ENCODE data around the gene MYL9.
"Not testable (repeated sequence)": the region's sequence is repeated elsewhere in the genome, so short reads cannot be mapped to it uniquely, and the experiment has no call there.

The MYL9 gene

DNA sequence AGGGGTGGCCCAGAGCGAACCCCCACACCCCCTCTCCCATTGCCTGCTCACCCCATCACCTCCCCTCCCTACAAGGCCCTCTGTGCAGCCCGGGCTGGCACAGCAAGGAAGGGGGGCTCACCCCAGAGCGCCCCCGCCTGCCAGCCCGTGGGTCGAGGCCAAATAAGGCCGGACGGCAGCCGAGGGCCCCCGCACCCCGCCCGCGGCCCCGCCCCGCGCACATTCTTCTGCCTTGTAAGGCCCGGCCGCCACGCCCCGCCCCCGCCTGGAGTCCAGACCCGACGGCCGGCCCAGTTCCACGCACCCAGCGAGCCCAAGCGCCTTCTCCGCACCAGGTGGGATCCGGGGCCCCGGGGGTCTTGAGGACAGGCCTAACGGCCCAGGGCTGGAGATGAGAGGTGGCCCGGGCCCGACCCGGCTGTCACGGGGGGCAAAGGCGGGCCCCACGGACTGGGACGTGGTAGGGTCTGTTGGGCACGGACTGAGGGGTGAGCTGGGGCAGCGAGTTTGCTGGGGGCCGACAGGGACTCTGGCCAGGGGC is at the start of gene MYL9:
Gene MYL9, plus strand, starts transcription at position 293 of the 541 bp plus-strand sequence. CDS start 3,366 bp downstream, outside the sequence.
- DNase-seq (ENCODE audit: low read depth): no peak

DNA sequence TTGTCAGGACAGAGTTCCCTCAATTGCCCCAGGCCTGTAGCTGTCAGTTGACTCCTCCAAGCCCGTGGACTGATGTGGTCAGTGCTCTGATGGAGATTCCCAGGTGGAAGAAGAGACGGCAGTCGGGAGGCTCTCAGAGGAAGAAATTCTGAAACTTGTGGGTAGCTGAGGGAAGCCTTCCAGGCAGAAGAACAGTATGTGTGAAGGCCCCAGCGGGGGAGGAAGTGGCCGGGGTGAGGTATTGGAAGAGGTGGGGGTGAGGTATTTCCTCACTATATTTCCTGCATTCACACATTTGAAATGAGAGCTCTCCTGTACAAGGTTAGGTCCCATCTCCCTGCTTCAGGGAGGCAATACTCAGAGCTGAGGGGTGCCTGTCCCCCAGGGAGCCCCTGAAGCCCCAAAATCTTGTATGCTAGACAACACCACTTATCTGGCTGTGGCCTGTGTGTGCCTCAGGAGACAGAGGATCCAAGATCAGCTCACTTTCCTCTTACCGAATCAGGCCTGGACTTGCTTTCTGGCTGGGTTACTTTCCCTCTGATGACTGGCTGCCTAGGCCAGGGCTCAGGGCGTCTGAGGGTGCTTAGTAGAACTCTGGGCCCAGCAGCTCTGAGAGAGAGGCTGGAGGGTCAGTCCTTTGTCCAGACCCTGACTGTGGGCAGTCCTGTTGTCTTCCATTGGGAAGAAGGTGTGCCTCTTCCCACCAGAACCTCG is 49.3 kb upstream of the MYL9 start:
- no peak for DNase-seq (ENCODE audit: low read depth)

DNA sequence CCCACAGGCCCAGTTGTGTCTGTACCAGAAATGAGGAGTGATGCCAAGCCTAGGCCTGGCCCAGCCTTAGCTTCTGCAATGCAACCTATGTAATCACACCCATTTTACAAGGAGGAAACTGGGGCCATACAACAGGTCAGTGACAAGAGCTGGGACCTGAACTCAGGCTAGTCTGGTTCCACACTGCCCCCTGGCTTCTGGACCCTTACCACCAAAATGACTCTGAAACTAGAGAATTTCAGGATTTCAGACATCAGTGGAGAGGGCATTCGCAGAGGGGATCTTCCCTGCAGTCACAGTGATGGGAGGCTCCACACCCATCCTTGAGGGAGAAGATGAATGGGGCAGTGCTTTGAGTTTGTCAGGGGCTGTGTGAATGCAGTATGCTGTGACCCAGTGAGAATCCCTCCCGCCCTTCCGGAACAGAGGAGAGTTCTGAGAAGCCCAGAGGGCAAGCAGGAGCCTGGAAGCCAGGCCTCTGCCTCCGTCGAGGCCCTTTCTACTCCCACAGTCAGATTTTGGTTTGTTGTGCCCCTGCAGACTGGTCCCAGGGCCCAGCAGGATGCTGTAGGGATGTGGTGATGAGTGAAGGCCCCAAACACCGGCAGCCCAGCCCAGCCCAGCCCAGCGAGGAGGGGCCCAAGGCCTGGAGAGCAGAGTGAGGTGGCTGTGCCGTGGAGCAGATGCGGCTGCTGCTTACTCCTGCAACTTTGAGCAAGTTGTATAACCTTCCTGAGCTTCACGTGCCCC is 48.1 kb upstream of the MYL9 start:
- DNase-seq (ENCODE audit: low read depth): no peak

DNA sequence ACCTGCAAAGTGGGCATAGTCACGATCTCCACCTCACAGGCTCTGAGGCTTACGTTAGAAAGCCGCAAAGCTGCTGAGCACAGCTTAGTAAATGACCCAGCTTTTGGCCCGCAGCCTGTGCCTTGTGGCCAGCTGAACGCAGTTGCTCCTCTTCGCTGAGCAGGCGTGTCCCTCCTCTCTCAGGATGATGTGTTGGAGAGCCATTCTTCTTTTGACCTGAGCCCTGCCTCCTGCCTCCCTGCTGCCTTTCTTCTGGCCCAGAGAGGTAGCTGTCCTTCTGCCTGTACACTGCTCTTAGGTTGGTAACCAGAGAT is 47.6 kb upstream of the MYL9 start:
- DNase-seq (ENCODE audit: low read depth): peak; percentile 51

DNA sequence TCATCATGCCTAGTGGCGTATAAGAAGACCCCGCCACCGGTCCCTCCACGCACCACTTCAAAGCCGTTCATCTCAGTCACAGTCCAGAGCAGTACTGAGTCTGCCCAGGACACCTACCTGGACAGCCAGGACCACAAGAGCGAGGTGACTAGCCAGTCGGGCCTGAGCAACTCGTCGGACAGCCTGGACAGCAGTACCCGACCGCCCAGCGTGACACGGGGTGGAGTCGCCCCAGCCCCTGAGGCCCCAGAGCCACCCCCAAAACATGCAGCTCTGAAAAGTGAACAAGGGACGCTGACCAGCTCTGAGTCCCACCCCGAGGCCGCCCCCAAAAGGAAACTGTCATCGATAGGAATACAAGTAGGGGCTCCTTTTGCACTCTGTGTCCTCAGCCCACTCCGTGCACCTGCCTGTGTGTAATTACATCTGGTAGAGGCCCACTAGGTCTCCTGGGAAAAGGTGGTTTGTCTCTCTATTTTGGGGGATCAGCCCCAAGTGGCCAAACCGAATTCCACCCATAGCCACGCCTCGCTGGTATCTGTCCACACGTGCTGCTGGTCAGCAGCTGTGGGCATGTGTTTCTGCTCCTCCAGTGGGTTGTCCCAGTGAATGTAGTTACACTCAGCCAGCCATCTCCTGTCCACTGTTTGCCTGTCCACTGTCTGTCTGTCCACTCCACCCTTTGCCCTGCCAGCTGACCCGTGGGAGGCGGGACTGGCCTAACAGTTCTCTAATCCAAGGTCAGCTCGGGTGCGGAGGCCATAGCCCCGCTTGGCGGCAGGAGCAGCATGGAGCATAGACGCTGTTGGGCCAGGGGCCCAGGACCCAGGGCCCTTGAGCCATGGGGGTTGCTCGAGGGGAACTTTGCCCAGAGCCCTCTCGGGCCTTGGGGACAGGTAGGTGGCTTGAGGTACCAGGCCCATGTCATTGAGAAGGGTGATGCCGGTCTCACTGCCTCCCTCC is 44.3 kb upstream of the MYL9 start:
- no peak for DNase-seq (ENCODE audit: low read depth)

DNA sequence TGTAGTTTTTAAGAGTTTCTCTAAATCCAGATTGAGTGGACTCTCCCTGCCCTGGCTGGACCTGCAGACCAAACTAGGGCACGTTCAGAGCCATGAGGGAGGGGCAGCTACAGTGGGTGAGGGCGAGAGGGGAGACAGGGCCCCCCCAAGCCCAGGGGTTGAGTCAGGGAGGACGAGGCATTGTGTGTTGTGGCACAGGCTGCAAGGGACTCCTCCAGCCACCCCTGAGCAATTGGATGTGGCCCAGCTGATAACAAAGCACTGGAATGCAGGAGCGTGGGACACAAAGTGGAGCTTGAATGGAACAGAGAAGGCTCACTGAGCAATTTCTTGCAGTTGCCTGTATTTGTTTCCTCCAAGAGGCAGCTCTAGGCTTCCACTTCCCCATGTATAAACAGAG is 43.5 kb upstream of the MYL9 start:
- DNase-seq (ENCODE audit: low read depth): no peak

DNA sequence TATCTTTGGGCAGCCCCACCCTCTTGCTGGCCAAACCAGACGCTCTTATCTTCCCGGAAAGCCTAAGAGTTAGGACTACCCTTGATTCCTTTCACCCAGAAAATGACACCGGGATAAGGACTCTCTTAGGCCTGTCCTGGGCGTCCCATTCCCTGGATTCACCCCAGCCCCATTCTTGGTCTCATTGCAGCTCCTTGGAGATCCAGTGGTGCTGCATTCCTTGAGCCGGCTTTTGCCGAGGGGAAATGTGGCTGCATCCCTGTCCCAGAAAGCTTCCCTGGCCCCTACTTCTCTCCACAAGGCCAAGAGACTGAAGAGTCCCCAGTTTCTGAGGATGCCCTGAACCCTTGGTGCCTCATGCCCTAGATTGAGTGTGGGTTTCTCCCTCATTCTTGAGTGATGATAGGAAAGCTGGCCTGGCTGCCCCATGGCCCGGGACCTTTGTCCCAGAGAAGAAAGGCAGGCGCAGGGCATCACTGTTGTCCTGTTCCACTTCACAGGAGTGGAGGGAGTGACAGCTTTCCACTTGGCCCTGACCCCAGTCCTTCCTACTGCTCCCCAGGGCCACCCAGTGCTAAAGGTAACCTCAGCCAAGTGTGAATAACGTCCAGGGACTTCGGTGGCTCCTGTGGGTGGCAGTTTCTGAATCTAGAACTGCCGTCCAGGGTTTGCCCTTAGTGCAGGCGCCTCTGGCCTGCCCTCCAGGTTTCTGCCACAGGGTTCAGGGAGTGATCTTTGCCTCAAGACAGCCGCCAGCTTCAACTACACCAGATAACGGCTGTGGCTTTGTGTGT is 42.7 kb upstream of the MYL9 start:
- no peak for DNase-seq (ENCODE audit: low read depth)

DNA sequence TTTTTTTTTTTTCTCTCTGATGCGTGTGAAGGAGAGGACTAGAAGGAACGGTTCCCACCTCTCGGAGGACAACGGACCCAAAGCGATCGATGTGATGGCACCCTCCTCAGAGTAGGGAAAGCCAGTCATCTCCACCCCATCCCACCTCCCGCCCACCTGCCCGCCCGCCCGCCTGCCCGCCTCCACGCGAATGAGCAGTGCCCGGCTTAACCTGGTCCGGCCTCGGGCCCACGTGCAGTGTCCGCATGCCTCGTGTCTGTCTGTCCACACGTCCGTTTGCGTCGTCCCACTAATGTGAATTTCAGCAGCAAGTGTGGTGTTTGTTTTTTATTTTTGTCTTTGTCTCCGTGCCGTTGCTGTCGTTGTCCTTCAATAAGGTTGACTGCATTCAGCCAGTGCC is 42.1 kb upstream of the MYL9 start:
- no peak for DNase-seq (ENCODE audit: low read depth)

DNA sequence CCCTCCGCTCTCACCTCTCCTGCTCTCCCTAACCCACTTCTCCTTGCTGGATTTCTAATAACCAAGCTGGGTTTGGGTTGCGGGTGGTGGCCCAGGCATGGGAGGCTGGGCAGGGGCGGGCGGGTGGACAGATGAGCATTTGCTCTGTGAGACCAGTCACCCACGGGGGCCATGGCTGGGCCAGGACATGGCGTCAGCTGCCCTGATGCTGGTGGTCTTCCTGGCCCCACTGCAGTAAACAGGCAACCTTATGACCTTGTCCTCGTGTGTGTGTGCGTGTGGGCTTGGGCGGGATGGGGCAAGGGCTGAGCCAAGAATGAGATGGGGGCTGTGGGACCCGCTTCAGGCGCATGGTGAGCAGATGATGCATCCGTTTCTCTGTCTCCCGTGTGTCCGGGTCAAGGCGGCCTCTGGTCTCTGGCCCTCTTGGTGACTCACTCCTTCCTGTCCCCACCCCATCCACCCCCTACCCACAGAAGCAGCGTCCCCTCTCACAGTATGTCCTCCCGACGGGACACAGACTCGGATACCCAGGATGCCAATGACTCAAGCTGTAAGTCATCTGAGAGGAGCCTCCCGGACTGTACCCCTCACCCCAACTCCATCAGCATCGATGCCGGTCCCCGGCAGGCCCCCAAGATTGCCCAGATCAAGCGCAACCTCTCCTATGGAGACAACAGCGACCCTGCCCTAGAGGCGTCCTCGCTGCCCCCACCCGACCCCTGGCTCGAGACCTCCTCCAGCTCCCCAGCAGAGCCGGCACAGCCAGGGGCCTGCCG is 41.4 kb upstream of the MYL9 start:
- DNase-seq (ENCODE audit: low read depth): no peak

DNA sequence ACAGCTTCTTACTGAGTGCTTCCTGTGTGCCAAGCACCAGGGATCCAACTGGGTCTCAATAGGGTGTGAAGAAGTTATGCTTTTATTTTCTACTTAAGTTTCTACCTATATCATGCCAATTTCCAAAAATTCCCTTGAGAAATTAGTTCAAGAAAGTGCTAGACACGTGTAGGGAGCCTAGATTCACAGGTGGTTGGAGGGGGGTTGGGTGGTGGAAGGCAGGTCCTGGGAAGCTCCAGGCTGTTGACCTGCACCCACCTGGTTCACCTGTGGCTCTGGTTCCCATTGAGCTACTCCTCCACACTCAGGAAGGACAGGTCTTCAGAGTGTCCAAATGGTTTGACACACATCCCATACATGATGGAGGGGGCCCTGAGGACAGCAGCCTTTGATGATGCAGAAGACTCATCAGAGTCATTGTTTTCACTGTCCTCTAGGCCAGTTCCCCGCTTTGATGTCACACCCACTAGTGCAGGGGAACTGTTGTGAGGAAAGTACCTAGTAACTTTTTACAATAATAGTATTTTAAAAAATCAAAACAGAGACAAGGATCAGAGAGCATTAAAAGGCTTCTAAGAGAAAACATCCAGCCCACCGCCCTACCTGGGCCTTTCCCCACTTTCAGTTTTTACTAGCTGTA is 39.8 kb upstream of the MYL9 start:
- no peak for DNase-seq (ENCODE audit: low read depth)

DNA sequence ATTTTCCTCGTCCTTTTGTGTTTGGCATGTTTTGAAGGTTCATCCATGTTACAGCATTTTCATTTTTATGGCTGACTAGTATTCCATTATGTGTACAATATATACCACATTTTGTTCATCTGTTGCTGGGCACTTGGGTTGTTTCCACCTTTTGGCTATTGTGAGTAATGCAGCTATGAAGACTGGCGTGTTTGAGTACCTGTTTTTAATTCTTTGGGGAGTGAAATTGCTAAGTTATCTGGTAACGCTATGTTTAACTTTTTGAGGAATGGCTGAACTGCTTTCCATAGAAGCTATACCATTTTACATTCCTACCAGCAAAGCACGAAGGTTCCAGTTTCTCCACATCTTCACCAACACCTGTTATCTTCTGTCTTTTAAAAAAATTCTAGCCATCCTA is 37.0 kb upstream of the MYL9 start:
- DNase-seq (ENCODE audit: low read depth): no peak

DNA sequence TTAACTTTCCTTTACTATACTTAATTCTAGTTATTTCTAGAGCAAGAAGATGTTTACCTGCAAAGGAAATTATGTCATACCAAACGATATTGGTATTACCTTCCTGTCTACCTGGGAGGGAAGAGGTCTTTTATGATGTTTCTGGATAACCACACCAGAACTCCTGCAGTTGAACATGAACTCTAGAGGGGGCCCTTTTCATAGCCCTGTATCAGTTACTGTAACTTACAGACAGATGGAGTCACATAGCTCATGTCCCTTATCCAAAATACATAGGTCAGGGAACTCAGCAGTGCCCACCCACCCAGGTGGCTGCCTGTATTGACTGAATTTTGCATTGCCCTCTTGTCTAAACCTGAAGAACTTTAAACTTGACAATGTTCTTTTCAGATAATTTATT is 35.1 kb upstream of the MYL9 start:
- no peak for DNase-seq (ENCODE audit: low read depth)

DNA sequence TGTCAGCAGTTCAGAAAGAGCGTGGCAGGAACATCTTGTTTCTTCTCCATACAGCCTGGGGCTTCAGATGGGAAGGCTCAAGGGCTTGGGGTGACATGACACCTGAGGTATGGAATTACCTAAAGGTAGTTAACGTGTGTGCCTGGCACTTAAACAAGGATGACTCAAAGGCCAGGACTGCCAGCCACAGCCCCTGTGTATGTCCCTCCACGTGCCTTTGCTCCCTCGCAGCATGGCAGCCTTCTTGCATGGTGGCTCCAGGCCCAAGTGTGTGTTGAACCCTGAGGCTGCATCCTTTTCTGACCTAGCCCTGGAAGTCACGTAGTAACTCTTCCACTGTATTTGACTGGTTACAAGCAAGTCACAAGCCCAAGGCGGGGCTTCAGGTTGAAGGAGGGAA is 33.6 kb upstream of the MYL9 start:
- no peak for DNase-seq (ENCODE audit: low read depth)

DNA sequence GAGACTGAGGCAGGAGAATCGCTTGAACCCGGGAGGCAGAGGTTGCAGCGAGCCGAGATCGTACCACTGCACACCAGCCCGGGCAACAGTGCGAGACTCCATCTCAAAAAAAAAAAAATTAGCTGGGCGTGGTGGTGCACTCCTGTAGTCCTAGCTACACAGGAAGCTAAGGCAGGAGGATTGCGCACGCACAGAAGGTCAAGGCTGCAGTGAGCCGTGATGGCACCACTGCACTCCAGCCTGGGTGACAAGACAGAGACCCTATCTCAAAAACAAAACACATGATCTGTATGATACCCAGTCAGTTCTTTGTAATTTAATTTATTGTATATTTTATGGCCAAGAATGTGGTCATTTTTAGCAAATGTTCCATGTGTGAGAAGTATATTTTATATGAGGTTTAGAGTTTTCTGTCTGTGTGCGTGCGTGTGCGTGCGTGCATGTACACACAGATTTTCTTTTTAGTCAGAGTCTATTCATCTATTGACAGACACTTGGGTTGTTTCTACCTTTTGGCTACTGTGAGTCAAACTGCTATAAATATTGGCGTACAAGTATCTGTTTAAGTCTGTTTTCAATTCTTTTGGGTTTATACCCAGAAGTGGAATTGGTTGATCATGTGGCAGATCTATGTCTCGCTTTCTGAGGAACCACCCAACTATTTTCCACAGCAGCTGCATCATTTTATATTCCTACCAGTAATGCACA is 22.2 kb upstream of the MYL9 start:
- DNase-seq (ENCODE audit: low read depth): no peak

DNA sequence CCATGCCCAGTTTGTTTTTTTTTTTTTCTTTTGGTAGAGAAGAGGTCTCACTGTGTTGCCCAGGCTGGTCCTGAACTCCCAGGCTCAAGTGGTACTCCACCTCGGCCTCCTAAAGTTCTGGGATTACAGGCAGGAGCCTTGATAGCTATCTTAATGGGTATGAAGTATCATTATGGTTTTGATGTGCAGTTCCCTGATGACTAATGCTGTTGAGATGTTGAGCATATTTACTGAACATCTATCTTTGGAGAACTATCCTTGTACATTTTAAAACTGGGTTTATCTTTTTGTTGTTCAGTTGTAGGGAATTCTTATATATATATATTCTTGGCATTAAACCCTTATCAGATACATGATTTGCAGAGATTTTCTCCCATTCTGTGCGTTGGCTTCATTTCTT is 21.4 kb upstream of the MYL9 start:
- DNase-seq (ENCODE audit: low read depth): no peak

DNA sequence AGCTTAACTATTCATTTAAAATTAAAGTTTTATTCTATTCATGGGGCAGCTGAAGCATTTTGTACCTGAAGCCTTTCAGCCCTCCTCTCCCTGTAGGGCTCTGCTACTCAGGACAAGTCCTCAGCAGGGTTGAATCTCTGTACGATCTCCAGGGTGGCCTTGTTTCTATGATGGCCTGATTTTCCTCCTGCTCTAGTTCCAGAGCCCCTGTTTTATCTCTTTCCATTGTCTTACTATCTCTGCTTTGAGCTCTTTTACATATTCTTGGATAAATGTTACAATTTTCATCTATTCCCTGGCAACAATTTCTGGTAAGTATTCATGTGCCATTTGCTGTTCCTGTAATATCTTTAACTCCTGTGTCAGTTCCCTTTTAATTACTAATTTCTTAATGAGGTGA is 19.8 kb upstream of the MYL9 start:
- DNase-seq (ENCODE audit: low read depth): no peak

DNA sequence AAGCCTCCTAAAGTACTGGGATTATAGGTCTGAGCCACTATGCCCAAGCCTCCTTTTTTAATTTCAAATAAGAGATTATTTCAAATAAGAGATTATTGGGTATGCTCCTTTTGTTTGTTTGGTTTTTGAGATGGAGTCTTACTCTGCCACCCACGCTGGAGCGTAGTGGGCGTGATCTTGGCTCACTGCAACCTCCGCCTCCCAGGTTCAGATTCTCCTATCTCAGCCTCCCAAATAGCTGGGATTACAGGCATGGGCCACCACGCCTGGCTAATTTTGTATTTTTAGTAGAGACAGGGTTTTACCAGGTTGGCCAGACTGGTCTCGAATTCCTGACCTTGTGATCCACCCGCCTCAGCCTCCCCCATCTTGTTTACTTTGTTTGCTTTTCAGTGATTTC is 18.9 kb upstream of the MYL9 start:
- DNase-seq (ENCODE audit: low read depth): not testable (repeated sequence)

DNA sequence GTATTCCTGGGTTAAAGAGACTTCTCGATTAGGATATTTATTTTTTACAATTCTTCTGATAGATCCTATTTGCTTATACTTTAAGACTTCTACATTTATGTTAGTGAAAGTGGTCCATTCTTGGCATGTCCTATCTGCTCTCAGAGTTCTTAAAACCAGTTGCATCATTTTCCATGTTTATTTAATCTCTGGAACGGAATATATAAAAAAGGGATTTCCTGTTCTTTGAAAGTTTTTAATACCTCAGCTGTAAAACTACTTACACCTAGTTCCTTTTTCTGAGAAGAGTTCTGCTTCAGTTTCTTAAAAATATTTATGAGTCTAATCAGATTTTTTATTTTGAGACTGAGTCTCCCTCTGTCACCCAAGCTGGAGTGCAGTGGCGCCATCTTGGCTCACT is 18.0 kb upstream of the MYL9 start:
- DNase-seq (ENCODE audit: low read depth): no peak

DNA sequence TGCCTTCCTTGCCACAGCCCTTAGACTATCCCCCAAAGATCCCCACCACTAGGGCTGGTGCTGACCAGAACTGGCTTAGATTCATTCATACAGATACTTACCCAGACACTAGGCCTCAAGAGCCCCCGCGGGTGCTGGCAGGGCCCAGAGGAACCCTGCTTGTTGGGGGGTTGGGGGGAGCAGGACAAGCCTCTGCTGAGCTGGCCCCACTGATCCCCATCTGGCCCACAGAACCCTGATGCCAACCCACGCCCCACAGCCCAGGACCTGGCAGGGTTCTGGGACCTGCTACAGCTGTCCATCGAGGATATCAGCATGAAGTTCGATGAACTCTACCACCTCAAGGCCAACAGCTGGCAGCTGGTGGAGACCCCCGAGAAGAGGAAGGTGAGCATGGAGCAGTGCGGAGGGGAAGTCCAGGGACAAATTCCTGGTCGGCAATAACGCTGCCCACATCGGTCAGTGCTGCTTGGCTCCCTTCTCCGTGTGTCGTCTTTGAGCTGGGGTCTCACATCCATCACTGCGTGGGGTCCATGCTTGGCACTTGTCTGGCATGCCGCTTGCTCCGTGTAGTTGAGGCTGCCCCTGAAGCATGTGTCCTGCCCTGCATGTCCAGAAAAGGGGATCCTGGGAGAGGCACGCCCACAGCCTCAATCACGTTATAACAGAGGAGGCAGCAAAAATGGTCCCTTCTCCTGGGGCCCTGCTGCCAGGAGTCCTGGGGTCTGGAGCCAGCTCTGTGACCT is 15.5 kb upstream of the MYL9 start:
- no peak for DNase-seq (ENCODE audit: low read depth)

Data from GM04503 (cell line).